ENCODE results near the gene KRT83.
"Not testable (repeated sequence)": the region's sequence is repeated elsewhere in the genome, so short reads cannot be mapped to it uniquely, and the experiment has no call there.

KRT83 gene

DNA sequence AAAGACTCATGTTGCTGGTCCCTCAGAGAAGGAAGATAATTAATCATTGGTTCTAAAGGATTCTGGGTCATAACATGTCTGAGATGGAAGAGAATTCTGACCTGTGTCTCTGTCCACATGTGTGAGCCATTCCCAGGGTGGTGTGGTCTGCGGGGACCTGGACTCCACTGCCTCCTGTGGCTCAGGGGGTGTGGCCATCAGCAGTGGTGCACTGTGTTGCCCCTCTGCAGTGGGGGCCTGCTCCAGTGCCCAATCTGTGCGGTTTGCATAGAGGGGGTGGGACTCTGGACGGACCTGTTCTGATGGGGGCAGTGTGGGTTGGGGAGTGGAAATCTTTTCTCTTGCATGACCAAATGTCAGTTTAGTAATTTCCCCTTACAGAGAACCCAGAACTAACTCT lies 32.6 kb upstream of the KRT83 start:
- no peak for DNase-seq (ENCODE audit: low spot score)

DNA sequence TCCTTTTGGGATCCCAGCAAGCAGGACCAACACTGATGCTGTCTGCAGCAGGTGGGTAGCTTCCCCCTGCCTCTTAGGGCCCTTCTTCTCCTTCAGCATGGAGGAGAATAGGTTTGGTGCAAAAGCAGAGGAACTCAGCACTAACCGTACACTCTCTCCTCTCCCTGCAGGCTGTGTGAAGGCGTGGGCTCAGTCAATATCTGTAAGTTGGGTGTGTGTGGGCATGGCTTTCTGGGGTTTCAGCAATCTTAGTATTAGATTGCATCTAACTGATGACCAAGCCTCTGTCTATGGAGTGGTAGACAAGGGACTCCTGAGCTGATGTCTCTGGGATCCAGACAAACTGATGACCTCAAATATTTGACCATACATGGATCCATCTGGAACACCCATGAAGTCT lies 31.8 kb upstream of the KRT83 start:
- DNase-seq (ENCODE audit: low spot score): no peak

DNA sequence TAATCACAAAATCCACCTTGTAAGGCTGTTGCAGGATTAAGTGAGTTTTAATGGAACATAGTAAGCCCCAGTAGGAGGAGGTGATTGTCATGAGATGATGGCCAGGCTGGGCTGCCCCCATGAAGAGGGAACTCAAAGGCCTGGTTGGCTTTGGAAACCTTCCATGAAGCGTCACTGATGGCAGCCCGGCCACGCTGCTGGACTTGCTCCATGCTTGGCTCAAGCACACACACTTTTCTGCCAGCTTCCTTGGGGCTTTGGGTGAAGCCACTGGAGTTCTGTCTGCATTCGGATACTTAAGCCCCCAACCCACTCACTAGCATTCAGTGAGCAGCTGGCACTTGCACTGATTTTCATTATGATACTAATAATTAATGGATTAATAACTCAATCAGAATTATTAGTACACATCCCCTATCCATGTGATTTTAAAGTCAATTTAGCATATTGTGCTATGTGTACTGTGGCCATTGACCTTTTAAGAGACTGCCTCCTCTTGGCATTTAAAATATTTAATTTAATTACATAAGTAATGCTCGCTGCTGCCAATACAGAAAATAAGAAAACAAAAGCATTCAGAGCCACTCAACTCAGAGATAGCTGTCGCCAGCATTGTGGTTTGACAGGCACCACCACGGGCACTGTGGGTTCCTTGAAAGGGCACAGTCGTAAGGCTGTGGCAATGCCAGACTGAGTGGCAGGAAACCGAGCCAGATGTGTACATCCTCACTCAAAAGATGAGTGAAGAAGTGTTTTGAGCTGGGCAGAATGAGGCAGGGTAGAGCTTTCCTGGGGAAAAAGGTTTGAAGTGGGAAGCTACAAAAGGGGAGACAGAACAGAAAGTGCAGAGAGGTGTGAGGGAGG lies 30.2 kb upstream of the KRT83 start:
- no peak for DNase-seq (ENCODE audit: low spot score)

DNA sequence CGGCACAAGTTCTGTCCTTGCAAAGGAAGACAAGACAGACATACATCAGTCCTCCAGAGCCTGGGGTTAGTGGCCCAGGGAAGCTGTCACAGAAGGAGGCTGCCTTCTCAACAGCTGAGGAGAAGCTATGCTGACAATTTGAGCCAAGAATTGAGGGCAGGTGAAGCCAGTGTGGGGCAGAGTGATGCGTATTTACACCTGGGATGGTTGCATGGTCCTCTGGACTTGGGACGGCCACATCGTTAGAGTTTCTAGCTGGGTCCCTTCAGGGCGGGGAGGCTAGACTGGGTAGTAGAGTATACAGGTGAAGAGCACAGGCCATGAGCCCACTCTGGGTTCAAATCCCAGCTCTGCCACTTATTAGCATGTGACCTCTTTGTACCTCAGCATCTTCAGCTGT lies 29.6 kb upstream of the KRT83 start:
- DNase-seq (ENCODE audit: low spot score): no peak

DNA sequence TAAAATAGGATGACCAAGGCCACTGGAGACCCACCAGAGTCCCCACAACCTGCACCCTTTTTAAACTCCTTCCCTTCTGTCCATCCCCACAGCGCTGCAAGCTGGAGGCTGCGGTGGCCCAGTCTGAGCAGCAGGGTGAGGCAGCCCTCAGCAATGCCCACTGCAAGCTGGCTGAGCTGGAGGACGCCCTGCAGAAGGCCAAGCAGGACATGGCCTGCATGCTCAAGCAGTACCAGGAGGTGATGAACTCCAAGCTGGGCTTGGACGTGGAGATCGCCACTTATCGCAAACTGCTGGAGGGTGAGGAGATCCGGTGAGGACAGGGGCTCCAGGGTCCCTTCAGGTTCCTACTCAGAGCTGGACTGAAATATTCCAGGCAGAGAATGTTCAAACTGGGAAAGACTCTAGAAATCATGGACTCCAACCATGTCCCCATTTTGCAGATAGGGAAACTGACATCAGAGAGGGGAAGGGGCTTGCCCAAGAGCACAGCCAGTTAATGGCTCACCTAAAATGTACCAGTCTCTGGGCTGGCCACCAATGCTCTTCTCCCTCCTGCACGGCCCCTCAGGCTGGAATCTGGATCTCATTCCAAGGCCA lies 28.9 kb upstream of the KRT83 start:
- no peak for DNase-seq (ENCODE audit: low spot score)

DNA sequence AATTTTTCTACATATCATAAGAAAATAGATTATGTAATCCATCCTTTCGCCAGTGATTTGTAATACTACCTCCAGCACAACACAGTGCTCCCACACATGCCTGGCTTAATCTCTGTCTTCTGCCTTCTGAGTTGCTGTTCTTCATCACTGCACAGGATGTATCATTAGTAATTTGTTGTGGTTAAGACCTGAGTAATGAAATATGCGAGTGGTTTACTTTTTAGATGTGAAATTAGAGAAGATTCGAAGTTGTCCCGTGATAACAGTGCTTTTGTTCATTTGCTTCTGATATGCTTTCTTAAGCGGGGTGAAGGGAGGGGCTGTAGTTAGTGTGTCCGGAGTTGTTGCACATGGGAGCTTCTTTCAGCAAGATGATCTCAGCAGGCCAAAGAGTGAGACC lies 28.0 kb upstream of the KRT83 start:
- DNase-seq (ENCODE audit: low spot score): no peak

DNA sequence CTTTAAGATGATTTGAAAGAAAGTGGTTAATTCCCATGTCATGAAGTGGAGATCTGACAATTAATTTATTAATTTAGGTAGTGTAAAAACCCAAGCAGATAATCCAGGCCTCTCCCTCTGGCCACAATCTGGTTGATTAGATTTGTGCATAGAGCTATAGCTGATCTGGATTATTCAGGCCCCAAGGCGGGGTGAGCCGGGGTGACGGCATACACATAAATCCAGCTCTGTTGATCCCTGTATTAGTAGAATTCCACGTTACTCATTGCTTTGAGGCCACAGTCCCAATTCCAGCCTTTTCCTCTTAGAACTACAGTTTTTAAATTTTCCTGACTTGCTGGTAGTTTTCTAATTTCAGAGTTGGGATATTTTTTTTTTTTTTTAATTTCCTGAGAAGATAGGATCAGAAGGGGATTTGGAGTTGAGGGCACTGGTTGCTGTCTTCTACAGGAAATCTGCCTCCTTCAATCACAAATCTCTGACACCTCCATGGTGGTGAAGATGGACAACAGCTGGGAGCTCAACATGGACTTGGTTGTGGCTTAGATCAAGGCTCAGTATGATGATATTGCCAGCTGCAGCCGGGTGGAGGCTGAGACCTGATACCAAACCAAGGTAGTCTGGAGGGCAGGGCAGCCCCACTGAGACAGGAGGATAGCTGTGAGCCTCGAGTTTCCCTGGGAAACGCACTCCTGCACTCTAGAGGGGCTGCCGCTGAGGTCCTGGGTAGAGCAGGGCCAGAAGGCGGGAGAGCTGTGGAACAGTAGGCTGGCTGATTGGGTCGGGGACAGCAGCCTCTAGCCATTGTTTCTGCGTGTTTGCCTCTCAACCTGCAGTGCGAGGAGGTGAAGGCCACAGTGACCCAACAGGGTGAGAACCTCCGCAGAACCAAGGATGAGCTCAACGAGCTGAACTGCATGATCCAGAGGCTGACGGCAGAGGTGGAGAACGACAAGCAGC lies 26.6 kb upstream of the KRT83 start:
- no peak for DNase-seq (ENCODE audit: low spot score)

DNA sequence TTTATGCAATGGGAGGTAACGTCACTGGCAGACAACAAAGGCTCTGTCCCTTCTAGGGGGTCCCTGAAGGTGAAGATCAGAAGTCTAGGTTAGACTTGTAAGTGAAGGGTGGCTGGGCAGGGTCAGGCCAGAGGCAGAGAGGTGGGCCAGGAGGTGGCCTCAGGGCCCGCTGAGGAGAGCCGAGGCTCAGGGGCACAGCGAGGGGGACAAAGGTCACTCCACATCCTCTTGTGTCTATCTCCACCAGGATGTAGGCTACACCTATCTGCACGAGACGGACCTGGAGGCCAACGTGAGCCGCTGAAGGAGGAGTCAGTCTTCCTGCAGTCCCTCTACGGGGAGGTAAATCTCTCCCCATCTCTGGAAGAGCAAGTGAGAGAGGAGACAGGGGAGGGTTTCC lies 25.8 kb upstream of the KRT83 start:
- DNase-seq (ENCODE audit: low spot score): no peak

DNA sequence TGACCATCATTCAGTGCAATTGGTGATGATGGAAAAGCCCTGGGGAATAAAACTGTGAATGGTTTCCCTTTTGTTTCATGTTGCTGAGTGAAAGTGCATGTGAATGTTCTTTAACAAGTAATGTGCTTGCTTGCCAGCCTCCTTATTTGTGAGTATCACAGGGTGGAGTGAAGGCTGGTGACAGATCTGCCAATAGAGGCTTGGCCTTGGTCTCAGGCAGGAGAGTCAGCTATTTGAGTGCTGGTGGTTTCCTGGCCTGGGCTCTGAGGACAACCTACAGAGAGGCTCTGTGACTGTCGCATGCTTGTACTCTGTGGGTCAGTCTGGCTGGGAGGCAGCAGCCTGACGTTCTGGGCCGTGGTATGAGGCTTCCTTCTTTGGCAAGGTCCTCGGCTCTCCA lies 25.4 kb upstream of the KRT83 start:
- DNase-seq (ENCODE audit: low spot score): no peak

DNA sequence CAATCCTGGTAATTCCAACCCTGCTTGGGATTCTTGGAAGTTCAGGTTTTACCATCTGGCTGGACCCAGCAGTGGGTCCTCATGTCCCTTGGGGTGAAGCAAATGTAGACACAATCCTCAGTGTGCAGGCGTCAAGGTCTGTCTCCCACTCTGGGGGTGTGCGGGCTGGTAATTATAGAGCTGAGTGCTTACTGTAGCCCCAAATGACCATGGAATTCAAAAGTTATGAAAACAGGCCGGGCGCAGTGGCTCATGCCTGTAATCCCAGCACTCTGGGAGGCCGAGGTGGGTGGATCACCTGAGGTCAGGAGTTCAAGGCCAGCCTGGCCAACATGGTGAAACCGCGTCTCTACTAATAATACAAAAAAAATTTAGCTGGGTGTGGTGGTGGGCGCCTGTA lies 23.8 kb upstream of the KRT83 start:
- DNase-seq (ENCODE audit: low spot score): not testable (repeated sequence)

DNA sequence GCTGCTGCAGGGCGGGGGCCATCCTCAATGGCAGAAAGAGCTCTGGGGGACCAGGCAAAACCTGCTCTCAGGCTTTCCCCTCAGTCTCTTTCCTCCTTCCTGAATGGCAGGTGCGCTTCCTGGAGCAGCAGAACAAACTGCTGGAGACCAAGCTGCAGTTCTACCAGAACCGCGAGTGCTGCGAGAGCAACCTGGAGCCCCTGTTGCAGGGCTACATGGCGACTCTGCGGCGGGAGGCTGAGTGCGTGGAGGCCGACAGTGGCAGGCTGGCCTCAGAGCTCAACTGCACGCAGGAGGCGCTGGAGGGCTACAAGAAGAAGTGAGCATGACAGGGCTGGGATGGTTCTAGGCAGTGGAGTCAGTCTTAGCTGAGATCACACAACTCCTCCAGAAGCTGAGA lies 22.9 kb upstream of the KRT83 start:
- no peak for DNase-seq (ENCODE audit: low spot score)

DNA sequence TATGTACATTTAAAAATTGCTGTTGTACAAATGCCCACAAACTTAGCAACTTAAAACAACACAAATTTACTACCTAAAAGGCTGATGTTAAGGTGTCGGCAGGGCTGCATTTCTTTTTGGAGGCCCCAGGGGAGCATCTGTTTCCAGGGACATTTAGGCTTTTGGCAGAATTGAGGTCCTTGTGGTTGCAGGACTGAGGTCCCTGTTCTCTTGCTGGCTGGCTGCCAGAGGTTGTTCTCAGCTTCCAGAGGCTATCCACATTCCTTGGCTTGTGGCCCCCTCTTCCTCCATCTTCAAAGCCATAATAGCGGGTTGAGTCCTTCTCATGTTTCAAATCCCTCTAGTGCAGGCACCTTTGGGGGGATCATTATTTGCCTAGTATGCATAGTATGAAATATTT lies 22.4 kb upstream of the KRT83 start:
- DNase-seq (ENCODE audit: low spot score): no peak

DNA sequence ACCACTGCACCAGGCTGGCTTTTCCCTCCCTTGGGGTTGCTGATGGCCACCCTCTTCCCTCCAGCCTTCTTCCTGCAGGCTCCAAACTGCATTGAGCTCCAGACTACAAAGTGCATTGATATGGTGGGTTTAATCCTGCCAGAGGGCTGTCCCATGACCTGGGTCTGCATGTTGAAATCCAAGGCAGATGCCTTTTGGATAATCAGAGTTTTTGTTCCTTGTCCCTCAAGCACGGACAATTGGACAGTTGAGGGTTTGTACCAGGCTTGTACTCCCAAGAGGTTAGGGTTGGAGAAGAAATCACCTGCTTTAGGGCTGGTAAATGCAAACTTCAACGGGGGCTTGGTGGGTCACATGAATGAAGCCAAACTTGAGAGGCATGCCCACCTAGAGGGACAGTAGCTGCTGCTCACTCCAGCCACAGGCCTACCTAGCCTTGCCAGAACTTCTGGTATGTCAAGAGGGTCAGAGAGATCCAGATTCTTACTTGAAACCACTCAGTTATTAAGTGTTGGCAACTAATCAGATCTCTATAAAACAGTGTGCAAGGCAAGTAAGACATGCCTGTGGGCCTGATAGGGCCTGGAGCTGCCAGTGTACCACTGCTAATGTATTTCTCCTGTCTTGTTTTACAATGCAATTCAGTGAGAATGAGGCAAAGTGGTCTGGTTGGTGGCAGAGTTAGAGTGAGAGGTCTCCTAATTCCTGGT lies 21.7 kb upstream of the KRT83 start:
- no peak for DNase-seq (ENCODE audit: low spot score)

DNA sequence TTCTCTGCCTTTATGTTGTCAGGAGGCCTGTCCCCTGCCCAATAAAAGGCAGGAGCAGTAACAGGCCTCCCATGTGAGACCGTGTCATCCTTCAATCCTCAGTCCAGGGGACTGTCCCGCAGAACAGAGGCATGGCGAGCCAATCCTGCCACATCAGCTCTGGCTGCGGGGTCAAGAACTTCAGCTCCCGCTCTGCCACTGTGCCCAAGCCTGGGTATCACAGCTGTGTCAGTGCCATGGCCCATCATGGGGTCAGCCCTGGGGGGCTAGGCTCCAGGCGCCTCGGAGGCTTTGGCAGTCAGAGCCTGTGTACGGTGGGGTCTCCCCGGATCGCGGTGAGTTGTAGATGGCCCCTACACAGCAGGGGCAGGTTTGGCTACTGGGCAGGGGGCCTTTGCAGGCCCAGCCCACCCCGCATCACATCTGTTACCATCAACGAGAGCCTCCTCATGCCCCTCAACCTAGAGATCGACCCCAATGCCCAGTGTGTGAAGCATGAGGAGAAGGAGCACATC lies 19.9 kb upstream of the KRT83 start:
- DNase-seq (ENCODE audit: low spot score): no peak

DNA sequence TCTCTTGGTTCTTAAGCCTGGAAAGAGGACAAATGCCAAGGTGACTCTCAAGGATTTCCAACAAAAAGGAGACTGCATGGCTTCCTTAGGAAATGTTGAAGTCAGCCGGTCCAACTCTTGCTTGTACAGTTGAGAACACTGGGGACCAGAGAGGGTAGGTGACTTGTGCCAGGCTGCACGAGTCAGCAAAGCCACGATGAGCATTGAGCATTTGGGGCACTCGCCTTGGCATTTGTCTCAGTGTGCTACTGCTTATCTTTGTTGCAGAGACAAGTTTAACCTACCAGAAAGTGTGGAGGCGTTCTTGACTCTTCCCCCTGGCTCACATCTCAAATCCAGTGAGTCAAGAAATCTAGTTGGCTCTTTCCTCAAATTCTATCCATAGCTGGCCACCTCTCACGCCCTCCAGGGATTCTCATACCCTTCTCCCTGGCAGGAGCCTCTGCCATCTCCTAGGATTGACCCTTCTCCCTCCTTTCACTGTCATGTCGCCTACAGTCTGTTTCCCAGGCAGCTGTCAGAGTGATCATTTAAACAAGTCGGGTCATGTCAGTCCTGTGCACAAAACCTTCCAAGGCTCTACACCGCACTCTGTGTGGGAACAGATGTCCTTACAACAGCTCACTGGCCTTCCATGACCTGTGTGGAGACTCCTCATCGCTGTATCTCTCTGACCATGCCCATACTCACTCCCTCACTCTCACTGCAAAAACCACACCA lies 17.2 kb upstream of the KRT83 start:
- DNase-seq (ENCODE audit: low spot score): no peak

DNA sequence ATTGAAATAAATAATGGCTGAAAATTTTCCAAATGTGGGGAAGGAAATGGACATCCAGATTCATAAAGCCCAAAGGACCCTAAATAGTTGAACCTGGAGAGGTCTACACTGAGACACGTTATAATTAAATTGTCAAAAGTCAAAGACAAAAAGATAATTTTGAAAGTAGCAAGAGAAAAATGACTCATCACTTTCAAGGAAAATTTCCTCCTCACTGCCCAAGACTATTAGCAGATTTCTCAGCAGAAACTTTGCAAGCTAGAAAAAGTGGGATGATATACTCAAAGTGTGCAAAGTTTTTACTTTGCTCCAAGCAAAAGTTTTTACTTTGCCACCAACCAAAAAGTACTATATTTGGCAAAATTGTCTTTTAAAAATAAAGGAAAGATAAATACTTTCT lies 15.9 kb upstream of the KRT83 start:
- no peak for DNase-seq (ENCODE audit: low spot score)

DNA sequence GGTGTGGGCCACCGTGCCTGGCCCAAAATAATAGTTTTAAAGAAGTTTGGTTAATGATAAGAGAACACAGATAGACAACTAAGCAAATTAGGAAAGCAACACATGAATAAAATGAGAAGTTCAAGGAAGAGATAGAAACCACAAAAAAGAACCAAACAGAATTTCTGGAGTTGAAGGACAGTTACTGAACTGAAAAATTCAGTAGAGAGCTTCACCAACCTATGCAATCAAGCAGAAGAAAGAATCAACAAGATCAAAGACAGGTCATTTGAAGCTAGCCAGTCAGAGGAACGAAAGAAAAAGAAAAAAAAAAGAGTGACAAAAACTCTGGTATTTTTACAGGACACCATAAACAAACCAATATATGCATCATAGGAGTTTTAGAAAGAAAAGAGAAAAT lies 15.4 kb upstream of the KRT83 start:
- DNase-seq (ENCODE audit: low spot score): no peak

DNA sequence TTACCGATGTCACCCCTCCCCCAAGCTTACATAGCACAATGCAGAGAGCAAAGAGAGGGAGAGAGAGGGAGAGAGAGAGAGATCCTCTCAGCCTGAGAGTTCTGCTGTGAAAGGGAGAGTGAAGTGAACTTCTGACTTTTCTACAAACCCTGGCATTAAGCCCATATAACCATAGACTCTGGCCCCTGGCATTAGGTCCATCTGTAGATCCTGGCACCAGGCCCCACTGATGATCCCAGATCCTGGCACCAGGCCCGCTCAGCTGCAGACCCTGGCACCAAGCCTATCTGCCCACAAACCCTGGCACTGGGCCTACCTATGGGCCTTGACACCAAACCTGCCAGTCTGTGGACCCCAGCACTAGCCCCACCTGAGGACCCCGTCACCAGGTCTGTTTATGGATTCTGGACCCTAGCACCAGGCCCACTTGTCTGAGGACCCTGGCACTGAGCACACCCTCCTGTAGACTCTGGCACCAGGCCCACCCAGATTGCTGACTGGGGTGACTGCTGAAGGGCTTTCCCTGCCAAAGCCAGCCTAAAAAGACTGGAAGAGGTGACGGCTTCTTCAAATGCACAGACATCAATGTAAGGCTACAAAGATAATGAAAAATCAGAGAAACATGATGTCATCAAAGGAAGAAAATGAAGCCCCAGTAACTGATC lies 14.5 kb upstream of the KRT83 start:
- DNase-seq (ENCODE audit: low spot score): no peak

DNA sequence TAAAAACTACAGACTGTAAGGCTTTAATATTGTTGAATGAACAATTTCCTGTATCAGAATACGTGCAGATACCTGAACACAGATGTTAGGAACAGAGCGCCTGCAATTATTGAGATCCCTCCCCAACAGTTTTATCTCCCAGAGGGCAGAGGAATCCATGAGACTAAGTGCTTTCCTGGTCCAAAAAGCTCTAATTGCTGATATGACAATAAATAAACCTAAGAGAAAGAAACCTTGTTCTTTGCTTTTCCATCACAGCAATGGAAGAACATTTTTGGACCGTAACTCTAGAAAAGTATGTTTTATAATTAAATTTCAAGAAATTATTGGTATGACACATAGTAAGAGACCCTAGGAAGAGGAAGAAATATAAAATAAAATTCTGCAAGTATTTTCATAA lies 13.0 kb upstream of the KRT83 start:
- DNase-seq (ENCODE audit: low spot score): no peak

DNA sequence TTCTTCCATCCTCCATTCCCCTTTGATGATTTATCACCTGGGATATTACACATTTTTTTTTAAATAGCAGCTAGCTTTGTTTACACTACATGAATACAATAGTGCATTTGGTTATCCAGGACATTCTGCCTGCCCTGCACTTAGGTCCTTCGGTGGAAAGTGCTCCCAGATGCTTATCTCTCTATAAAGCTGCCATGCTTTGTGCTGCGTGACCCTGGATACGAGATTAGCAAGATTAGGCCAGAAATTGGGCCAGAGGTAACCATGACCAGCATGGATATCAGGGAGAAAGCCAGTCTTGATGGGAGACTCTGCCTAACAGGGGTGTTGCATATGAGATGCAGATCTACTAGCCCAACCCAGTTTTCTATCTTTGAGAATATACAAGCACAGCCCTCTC lies 12.1 kb upstream of the KRT83 start:
- no peak for DNase-seq (ENCODE audit: low spot score)

All from SK-N-DZ (cell line).